ENCODE results near the gene RECQL5.

Gene RECQL5

DNA sequence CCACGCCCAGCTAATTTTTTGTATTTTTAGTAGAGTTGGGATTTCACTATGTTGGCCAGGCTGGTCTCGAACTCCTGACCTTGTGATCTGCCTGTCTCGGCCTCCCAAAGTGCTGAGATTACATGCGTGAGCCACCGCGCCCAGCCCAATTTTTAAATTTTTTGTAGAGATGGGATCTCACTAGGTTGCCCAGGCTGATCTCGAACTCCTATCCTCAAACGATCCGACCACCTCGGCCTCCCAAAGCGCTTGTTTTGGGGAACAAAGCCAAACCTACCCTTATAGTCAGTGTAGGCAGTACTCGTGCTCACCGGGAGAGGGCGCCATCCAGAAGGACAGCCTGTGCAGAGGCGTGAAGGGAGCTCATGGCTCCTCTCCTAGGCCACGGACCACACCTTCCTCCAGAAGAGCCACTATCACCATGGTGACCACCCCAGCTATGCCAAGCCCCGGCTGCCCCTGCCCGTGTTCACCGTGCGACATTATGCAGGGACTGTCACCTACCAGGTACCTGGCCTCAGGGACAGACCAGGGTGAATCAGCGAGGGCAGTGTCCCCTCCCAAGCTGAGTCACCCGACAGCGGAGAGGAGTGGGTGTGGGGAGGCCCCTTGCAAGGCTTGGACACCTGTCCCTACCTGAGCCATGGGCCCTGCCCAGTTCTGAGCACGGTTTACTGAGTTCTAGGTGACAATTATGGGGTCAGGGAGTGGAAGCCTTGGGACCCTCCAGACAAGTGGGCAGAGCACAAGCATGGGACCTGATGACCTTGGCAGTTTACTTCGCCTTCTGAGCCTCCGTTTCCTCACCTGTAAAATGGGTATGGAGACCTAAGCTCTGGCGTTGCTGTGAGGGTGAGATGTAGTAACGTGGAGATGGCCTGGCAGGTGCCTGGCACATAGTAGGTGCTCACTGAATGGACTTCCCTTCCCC, 65.6 kb downstream of the RECQL5 start:
- Histone ChIP-seq H3K79me2 (ENCODE audit: insufficient read depth, low read length) (no peaks in the 10 kb centered on the region), H3K4me2 (ENCODE audit: insufficient read depth, low read length) (no peak overlapping the region), H2AFZ (ENCODE audit: low read depth, low read length) (no peak overlapping the region), H4K20me1 (ENCODE audit: insufficient read depth, low read length) (no peaks in the 10 kb centered on the region), H3K4me1 (ENCODE audit: insufficient read depth, low read length) (no peaks in the 10 kb centered on the region), H3K9ac (ENCODE audit: low read depth, low read length) (no peak overlapping the region), H3K4me3 (ENCODE audit: low read depth in 1 of 2, low read length in 2 of 2) (no peak overlapping the region), H3K36me3 (ENCODE audit: insufficient read depth, low read length) (no peaks in the 10 kb centered on the region), H3K9me3 (ENCODE audit: insufficient read depth, low read length, severe bottlenecking) (no peaks in the 10 kb centered on the region), H3K27me3 (ENCODE audit: insufficient read depth, low read length, poor library complexity) (no peaks in the 10 kb centered on the region), H3K27ac (ENCODE audit: low read length) (no peak overlapping the region)
- DNase-seq (peak; percentile 60), ATAC-seq (ENCODE audit: insufficient read depth, low read depth) (peak; percentile 85)
- TF ChIP-seq, protein P1, sequence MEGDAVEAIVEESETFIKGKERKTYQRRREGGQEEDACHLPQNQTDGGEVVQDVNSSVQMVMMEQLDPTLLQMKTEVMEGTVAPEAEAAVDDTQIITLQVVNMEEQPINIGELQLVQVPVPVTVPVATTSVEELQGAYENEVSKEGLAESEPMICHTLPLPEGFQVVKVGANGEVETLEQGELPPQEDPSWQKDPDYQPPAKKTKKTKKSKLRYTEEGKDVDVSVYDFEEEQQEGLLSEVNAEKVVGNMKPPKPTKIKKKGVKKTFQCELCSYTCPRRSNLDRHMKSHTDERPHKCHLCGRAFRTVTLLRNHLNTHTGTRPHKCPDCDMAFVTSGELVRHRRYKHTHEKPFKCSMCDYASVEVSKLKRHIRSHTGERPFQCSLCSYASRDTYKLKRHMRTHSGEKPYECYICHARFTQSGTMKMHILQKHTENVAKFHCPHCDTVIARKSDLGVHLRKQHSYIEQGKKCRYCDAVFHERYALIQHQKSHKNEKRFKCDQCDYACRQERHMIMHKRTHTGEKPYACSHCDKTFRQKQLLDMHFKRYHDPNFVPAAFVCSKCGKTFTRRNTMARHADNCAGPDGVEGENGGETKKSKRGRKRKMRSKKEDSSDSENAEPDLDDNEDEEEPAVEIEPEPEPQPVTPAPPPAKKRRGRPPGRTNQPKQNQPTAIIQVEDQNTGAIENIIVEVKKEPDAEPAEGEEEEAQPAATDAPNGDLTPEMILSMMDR (IDR thresholded peaks at IDR 0.05; ENCODE audit: borderline replicate concordance, extremely low read depth, low read length, poor library complexity, severe bottlenecking): peak; percentile 71
- TF ChIP-seq EZH2 (IDR thresholded peaks at IDR 0.05; ENCODE audit: borderline replicate concordance, low read depth, low read length, severe bottlenecking): no peak

DNA sequence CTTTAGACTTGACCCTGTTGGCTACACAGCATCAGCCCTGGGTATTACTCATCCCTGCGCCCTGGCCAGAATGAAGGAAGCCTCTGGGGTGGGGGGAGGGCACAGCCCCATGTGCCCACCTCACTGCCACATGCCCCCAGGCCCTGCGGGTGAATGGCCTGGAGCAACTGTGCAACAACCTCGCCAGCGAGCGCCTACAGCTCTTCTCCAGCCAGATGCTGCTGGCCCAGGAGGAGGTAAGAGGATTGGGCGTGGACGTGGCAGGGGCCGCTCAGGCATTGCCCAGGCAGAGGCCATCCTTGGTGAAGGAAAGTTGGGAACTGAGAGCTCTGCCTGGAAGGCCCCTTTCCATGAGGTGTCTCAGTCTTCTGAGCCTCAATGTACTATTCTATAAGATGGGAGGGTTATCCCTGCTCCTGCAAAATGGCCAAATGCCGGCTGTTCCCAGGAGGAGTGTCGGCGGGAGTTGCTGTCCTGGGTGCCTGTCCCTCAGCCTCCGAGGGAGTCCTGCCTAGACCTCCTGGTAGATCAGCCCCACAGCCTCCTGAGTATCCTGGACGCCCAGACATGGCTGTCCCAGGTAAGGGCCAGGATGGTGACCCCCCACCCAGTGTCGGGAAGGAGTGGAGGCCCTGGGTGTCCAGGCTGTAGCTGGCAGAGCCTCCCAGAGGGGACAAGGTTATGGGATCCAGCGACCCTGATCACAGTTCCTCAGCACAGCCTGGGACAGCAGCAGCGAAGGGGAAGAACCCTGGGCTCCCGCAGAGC, 70.5 kb downstream of the RECQL5 start:
- H3K4me2 ChIP-seq (ENCODE audit: insufficient read depth, low read length): no peak overlapping the region
- no peaks in the 10 kb centered on the region for H3K27me3 ChIP-seq (ENCODE audit: insufficient read depth, low read length, poor library complexity)
- ATAC-seq (ENCODE audit: insufficient read depth, low read depth): no peak
- DNase-seq: no peak
- no peaks in the 10 kb centered on the region for H3K36me3 ChIP-seq (ENCODE audit: insufficient read depth, low read length)
- H3K4me3 ChIP-seq (ENCODE audit: low read depth in 1 of 2, low read length in 2 of 2): no peak overlapping the region
- H3K79me2 ChIP-seq (ENCODE audit: insufficient read depth, low read length): no peaks in the 10 kb centered on the region
- no peak overlapping the region for H2AFZ ChIP-seq (ENCODE audit: low read depth, low read length)
- no peaks in the 10 kb centered on the region for H3K4me1 ChIP-seq (ENCODE audit: insufficient read depth, low read length)
- no peak overlapping the region for H3K27ac ChIP-seq (ENCODE audit: low read length)
- H4K20me1 ChIP-seq (ENCODE audit: insufficient read depth, low read length): 0 out of 2 replicates have a peak, but pooled peaks cover 4% of the 10 kb centered on the region
- no peaks in the 10 kb centered on the region for H3K9me3 ChIP-seq (ENCODE audit: insufficient read depth, low read length, severe bottlenecking)
- no peak overlapping the region for H3K9ac ChIP-seq (ENCODE audit: low read depth, low read length)
- TF ChIP-seq, protein P1 (IDR thresholded peaks at IDR 0.05; ENCODE audit: borderline replicate concordance, extremely low read depth, low read length, poor library complexity, severe bottlenecking): no peak
- no peak for TF ChIP-seq EZH2 (IDR thresholded peaks at IDR 0.05; ENCODE audit: borderline replicate concordance, low read depth, low read length, severe bottlenecking)

DNA sequence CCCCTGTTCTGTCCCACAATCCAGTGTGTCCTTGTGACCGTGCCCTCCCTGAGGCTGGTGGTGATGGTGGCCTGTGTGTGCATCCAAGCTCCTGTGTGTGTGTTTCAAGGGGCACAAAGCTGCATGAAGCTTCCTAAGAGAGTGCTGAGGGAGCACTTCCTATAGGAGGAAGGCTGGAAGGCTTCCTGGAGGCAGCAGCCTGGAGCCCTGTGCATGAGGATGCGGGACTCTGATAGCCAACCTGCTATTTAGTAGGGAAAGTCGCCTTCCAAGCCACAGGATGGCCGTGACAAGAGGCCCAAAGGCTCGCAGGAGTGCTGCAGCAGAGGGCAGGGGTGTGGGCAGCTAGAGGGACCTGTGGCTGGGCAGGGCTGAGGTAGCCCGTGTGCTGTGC, 71.0 kb downstream of the RECQL5 start:
- no peak overlapping the region for H3K4me3 ChIP-seq (ENCODE audit: low read depth in 1 of 2, low read length in 2 of 2)
- 0 out of 2 replicates have a peak, but pooled peaks cover 4% of the 10 kb centered on the region for H4K20me1 ChIP-seq (ENCODE audit: insufficient read depth, low read length)
- ATAC-seq (ENCODE audit: insufficient read depth, low read depth): no peak
- no peak overlapping the region for H3K4me2 ChIP-seq (ENCODE audit: insufficient read depth, low read length)
- no peaks in the 10 kb centered on the region for H3K36me3 ChIP-seq (ENCODE audit: insufficient read depth, low read length)
- TF ChIP-seq, protein P1 (IDR thresholded peaks at IDR 0.05; ENCODE audit: borderline replicate concordance, extremely low read depth, low read length, poor library complexity, severe bottlenecking): no peak
- TF ChIP-seq EZH2 (IDR thresholded peaks at IDR 0.05; ENCODE audit: borderline replicate concordance, low read depth, low read length, severe bottlenecking): no peak
- H2AFZ ChIP-seq (ENCODE audit: low read depth, low read length): no peak overlapping the region
- H3K79me2 ChIP-seq (ENCODE audit: insufficient read depth, low read length): no peaks in the 10 kb centered on the region
- H3K27me3 ChIP-seq (ENCODE audit: insufficient read depth, low read length, poor library complexity): no peaks in the 10 kb centered on the region
- no peaks in the 10 kb centered on the region for H3K9me3 ChIP-seq (ENCODE audit: insufficient read depth, low read length, severe bottlenecking)
- DNase-seq: no peak
- no peak overlapping the region for H3K27ac ChIP-seq (ENCODE audit: low read length)
- no peak overlapping the region for H3K9ac ChIP-seq (ENCODE audit: low read depth, low read length)
- no peaks in the 10 kb centered on the region for H3K4me1 ChIP-seq (ENCODE audit: insufficient read depth, low read length)
